Spleen (tissue), 11 donors: ENCODE results near the gene STS. TPM values are rescaled to one million over a fixed set of nuclear protein-coding genes. Genes with fewer than 3 reads are reported as not detected.

ENCODE experiments used
- DNase-seq: peaks from one replicate; pipeline ENCODE4 v3.0.0-alpha.2; 2020
- H3K27ac ChIP-seq, 8 donors: fragments of 200-600 bp; sonication (generic) in 7 of 8; 1 replicate in 4 of 8; 2 replicates in 4 of 8; pipeline versions ENCODE4 v1.5.0 to v1.8.0; 2016 to 2021; ENCODE audit warnings: inconsistent platforms in 4 of 8, mild to moderate bottlenecking in 4 of 8, moderate library complexity in 1 of 8
- H3K27me3 ChIP-seq, 7 donors: fragments of 200-600 bp; sonication (generic) in 6 of 7; replicated peaks in 1 of 7; 1 replicate in 4 of 7; 2 replicates in 3 of 7; pipeline versions ENCODE4 v1.5.0 to v1.8.0; 2016 to 2021; ENCODE audit warnings: inconsistent platforms in 3 of 7, mild to moderate bottlenecking in 1 of 7
- H3K36me3 ChIP-seq, 6 donors: fragments of 200-600 bp; sonication (generic) in 5 of 6; 1 replicate in 4 of 6; 2 replicates in 2 of 6; pipeline versions ENCODE4 v1.5.0 to v1.8.0; 2016 to 2021; ENCODE audit warnings: inconsistent platforms in 2 of 6
- H3K4me1 ChIP-seq, 6 donors: fragments of 200-600 bp; sonication (generic) in 5 of 6; 1 replicate in 3 of 6; 2 replicates in 3 of 6; pipeline versions ENCODE4 v1.5.0 to v1.8.0; 2016 to 2021; ENCODE audit warnings: inconsistent platforms in 3 of 6
- H3K4me3 ChIP-seq, 8 donors: fragments of 200-600 bp; sonication (generic) in 7 of 8; 1 replicate in 4 of 8; 2 replicates in 4 of 8; pipeline versions ENCODE4 v1.5.0 to v1.8.0; 2016 to 2021; ENCODE audit warnings: inconsistent platforms in 4 of 8, mild to moderate bottlenecking in 4 of 8, moderate library complexity in 2 of 8
- H3K9me3 ChIP-seq, 8 donors: fragments of 200-600 bp; sonication (generic) in 7 of 8; 1 replicate in 4 of 8; 2 replicates in 4 of 8; pipeline versions ENCODE4 v1.5.0 to v1.8.0; 2016 to 2021; ENCODE audit warnings: inconsistent platforms in 4 of 8
- POLR2A ChIP-seq, 3 donors: fragments of 450-650 bp; IDR thresholded peaks; one replicate each; pipeline ENCODE4 v1.5.1; 2017; ENCODE audit warnings: antibody characterized with exemption in 3 of 3, mild to moderate bottlenecking in 1 of 3
- POLR2AphosphoS5 ChIP-seq, 3 donors: sonication (generic); formaldehyde crosslinking; IDR thresholded peaks; one replicate each; pipeline ENCODE4 v1.5.1; 2017; ENCODE audit warnings: antibody characterized with exemption in 3 of 3
- WGBS, 5 donors: extraction: QIAGEN DNeasy Blood & Tissue Kit in 3 of 5; methylation state at CpG; one replicate each; pipeline versions ENCODE4 v1.1.5 to v1.1.7; 2013 to 2018; 5-methylcytosine and 5-hydroxymethylcytosine counted together
- intact Hi-C: fragments of 100-400 bp; cut with DNase I; formaldehyde crosslinking; loops from one replicate; pipeline ENCODE4 v1.15.0; 2023; ENCODE audit warnings: low total_unique reads
- polyA plus RNA-seq, 3 donors: library from polyadenylated mRNA; stranded (reverse); fragments of 200-250 nt; gene quantifications; one replicate each; pipeline ENCODE4 v1.2.1, GENCODE V29; 2013
- total RNA-seq, 7 donors: library from RNA; depleted of rRNA in 3 of 7; stranded (reverse); fragments of >200 nt in 3 of 7; fragmentation: NEBNext Ultra II Directional in 4 of 7; extraction: Animal tissue kit (Norgen Biotek cat#: 25700) in 4 of 7; gene quantifications; one replicate each; pipeline versions ENCODE4 v1.1.0 to v1.2.1, GENCODE V29; 2016 to 2021
- TF ChIP-seq, protein P1 (sequence below), 11 experiments: fragments of 200-600 bp in 7 of 11; fragments of 450-650 bp in 4 of 11; sonication (generic) in 4 of 11; IDR thresholded peaks in 8 of 11; conservative IDR thresholded peaks in 3 of 11; 1 replicate in 7 of 11; 2 replicates in 4 of 11; pipeline versions ENCODE4 v1.4.0 to v1.8.0; 2016 to 2021; ENCODE audit warnings: antibody characterized with exemption in 11 of 11, inconsistent platforms in 4 of 11, mild to moderate bottlenecking in 1 of 11
- donor health status: healthy with polysubstance abuse.
- donor health status: DM: no; HTN: no; CAD: no; lungs with moderate emphysema.
- donor health status: DM: no; HTN: no; CAD: no.
- donor health status: Bipolar disorder and iron deficiency.
- donor health status: healthy.
- donor health status: DM: no; HTN: no; CAD: no.
- donor health status: DM: yes; HTN: yes; CAD: no.

Gene STS
- total and polyA plus RNA-seq, 10 donors, result 1.3 to 11.9 (median 7.4) TPM

GRCh38 chrX:7116081-7116480 lies 31.4 kb upstream of the STS start:
- 86 to 100% (median 94%) methylated on average over 2 to 3 of the region's 3 CpGs for WGBS, 5 donors
- DNase-seq, result no peak
- Histone ChIP-seq H3K4me1 (peaks cover 0 to 10% (median 5%) of the 10 kb centered on the region in 6 donors), H3K36me3 (peaks cover 0 to 6% (median 0%) of the 10 kb centered on the region in 6 donors), H3K27me3 (no peaks in the 10 kb centered on the region), H3K4me3 (no peak overlapping the region), H3K9me3 (no peaks in the 10 kb centered on the region), H3K27ac (no peak overlapping the region)
- intact Hi-C loops, result no loop called here
- TF ChIP-seq POLR2AphosphoS5 (IDR thresholded peaks at IDR 0.05) (no peak), POLR2A (IDR thresholded peaks at IDR 0.05) (no peak)
- TF ChIP-seq, protein P1, sequence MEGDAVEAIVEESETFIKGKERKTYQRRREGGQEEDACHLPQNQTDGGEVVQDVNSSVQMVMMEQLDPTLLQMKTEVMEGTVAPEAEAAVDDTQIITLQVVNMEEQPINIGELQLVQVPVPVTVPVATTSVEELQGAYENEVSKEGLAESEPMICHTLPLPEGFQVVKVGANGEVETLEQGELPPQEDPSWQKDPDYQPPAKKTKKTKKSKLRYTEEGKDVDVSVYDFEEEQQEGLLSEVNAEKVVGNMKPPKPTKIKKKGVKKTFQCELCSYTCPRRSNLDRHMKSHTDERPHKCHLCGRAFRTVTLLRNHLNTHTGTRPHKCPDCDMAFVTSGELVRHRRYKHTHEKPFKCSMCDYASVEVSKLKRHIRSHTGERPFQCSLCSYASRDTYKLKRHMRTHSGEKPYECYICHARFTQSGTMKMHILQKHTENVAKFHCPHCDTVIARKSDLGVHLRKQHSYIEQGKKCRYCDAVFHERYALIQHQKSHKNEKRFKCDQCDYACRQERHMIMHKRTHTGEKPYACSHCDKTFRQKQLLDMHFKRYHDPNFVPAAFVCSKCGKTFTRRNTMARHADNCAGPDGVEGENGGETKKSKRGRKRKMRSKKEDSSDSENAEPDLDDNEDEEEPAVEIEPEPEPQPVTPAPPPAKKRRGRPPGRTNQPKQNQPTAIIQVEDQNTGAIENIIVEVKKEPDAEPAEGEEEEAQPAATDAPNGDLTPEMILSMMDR (IDR thresholded peaks at IDR 0.05 in 8 of 11, conservative IDR thresholded peaks at IDR 0.05 in 3 of 11), result no peak

DNA sequence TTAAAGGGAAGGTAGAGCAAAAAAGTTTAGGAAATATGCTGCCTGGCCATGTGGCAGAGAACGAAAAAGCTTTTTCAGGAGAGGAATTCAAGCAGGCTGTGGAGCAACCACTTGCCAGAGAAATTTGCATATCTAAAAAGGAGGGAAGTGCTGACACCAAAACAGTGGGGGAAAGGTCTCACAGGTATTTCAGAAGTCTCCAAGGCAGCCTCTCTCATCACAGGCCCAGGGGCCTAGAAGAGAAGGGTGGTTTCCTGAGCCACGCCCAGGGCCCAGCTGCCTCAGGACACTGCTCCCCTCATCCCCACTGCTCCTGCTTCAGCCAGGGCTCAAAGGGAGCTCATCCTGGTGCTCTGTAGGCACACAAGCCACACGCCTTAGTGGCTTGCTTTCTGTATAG lies 29.9 kb upstream of the STS start:
- no peaks in the 10 kb centered on the region for H3K9me3 ChIP-seq
- DNase-seq, result no peak
- WGBS, 5 donors, result 73 to 84% (median 78%) methylated on average over 2 to 3 of the region's 3 CpGs
- no peak overlapping the region for H3K27ac ChIP-seq
- intact Hi-C loops, result no loop called here
- no peak overlapping the region for H3K4me3 ChIP-seq
- H3K27me3 ChIP-seq, result no peaks in the 10 kb centered on the region
- TF ChIP-seq, protein P1 (IDR thresholded peaks at IDR 0.05 in 8 of 11, conservative IDR thresholded peaks at IDR 0.05 in 3 of 11), result no peak
- TF ChIP-seq POLR2A (IDR thresholded peaks at IDR 0.05), result no peak
- TF ChIP-seq POLR2AphosphoS5 (IDR thresholded peaks at IDR 0.05), result no peak
- H3K4me1 ChIP-seq, result peaks cover 0 to 6% (median 1%) of the 10 kb centered on the region in 6 donors
- H3K36me3 ChIP-seq, result peaks cover 0 to 6% (median 0%) of the 10 kb centered on the region in 6 donors

DNA sequence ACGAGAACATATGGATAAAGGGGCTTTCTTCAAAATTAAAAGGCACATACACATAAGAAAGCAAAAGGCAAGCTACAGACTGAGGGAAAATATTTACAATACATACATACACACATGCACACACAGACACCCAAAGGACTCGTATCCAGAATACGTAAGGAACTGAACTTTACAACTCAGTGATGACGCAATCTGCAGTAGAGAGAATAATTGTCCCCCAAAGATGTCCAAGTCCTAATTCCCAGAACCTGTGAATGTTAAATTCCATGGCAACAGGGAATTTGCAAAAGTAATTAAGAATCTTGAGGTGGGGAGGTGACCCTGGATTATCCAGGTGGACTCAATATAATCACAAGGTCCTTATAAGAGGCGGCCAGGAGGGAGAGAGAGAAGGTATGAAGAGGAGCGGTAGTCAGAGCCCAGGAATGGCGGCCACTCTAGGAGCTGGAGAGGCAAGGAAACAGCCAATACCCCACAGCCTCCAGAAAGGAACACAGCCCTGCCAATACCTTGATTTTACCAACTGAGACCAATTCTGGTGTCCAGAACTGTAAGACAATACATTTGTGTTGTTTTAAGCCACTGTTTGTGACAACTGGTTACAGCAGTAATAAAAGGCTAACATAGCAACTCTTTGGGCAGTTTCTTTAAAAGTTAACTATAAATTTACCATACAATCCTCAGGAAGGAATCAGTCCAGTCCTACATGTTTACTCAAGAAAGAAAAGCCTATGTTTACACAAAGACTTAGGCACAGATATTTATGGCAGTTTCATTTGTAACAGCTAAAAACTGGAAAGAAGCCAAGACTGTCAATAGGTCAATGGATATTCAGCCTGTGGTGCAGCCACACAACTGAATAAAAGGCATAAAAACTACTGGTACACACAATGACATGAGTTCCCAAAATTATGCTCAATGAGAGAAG lies 27.3 kb upstream of the STS start:
- Histone ChIP-seq H3K4me1 (peaks cover 0 to 9% (median 1%) of the 10 kb centered on the region in 6 donors), H3K9me3 (peaks cover 0 to 7% (median 0%) of the 10 kb centered on the region in 8 donors), H3K36me3 (peaks cover 0 to 12% (median 0%) of the 10 kb centered on the region in 6 donors), H3K27ac (no peak overlapping the region), H3K4me3 (no peak overlapping the region), H3K27me3 (no peaks in the 10 kb centered on the region)
- WGBS, 5 donors, result 92 to 100% (median 92%) methylated on average over 7 of the region's 7 CpGs
- intact Hi-C loops, result no loop called here
- TF ChIP-seq POLR2AphosphoS5 (IDR thresholded peaks at IDR 0.05) (no peak), POLR2A (IDR thresholded peaks at IDR 0.05) (no peak)
- TF ChIP-seq, protein P1 (IDR thresholded peaks at IDR 0.05 in 8 of 11, conservative IDR thresholded peaks at IDR 0.05 in 3 of 11), result no peak
- no peak for DNase-seq

DNA sequence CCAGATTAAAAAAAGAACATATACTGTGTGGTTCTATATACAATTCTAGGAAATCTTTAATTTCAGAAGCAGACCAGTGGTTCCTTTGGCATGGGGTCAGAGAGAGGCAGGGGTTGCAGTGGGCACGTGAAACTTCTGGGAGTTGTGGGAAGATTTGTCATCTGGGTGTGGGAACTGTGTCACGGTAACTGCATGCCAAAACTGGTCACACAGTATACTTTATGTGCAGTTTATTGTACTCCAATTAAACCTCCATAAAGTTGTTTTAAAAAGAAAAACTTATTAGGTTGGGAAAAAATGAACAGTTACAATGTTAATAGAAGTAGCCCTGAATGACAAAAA lies 26.7 kb upstream of the STS start:
- intact Hi-C loops, result no loop called here
- 48 to 79% (median 62%) methylated on average over 2 of the region's 2 CpGs for WGBS, 5 donors
- no peak overlapping the region for H3K27ac ChIP-seq

More for the DNA sequence above, 26.7 kb upstream of the STS start:
- TF ChIP-seq, protein P1 (IDR thresholded peaks at IDR 0.05 in 8 of 11, conservative IDR thresholded peaks at IDR 0.05 in 3 of 11), result no peak
- no peak for TF ChIP-seq POLR2AphosphoS5 (IDR thresholded peaks at IDR 0.05)
- H3K4me3 ChIP-seq, result no peak overlapping the region
- DNase-seq, result no peak
- H3K9me3 ChIP-seq, result peaks cover 0 to 11% (median 0%) of the 10 kb centered on the region in 8 donors
- H3K4me1 ChIP-seq, result peaks cover 0 to 9% (median 1%) of the 10 kb centered on the region in 6 donors
- no peaks in the 10 kb centered on the region for H3K27me3 ChIP-seq
- peaks cover 0 to 18% (median 0%) of the 10 kb centered on the region in 6 donors for H3K36me3 ChIP-seq
